NB4 (cell line): ENCODE results near the gene INTS6.

Experiments used
- CTCF ChIP-seq: IDR thresholded peaks from one replicate; pipeline ENCODE4 v1.5.1; 2012; ENCODE audit warnings: low read depth, low read length
- POLR2A ChIP-seq: IDR thresholded peaks from 2 replicates; pipeline ENCODE4 v1.6.1; 2011; ENCODE audit warnings: mild to moderate bottlenecking; ENCODE audit not compliant: insufficient read length; ENCODE audit errors: extremely low read depth
- TF ChIP-seq, protein P1 (sequence below): IDR thresholded peaks from 2 replicates; pipeline ENCODE4 v1.6.1; 2011; ENCODE audit warnings: low read depth, low read length

GRCh38 chr13:51313619-51314018, 139.2 kb downstream of the INTS6 start:
- TF ChIP-seq, protein P1, sequence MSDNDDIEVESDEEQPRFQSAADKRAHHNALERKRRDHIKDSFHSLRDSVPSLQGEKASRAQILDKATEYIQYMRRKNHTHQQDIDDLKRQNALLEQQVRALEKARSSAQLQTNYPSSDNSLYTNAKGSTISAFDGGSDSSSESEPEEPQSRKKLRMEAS, result no peak
- TF ChIP-seq CTCF (no peak), POLR2A (no peak)
